Loucy (cell line): ENCODE results near the gene TMCO6.

Source experiments
- H2AFZ ChIP-seq: fragments of 200-600 bp; sonication (generic); 2 replicates; pipeline ENCODE4 v1.6.0; 2016; ENCODE audit warnings: antibody characterized with exemption, mild to moderate bottlenecking, low read length, moderate library complexity
- H3F3A ChIP-seq: fragments of 200-600 bp; 2 replicates; pipeline ENCODE4 v1.6.0; 2016; ENCODE audit warnings: antibody characterized with exemption, low read depth, mild to moderate bottlenecking
- H3K27me3 ChIP-seq: fragments of 200-600 bp; sonication (generic); 2 replicates; pipeline ENCODE4 v1.6.1; 2014; ENCODE audit warnings: low read length, mild to moderate bottlenecking; ENCODE audit not compliant: insufficient read depth, poor library complexity, severe bottlenecking
- H3K36me3 ChIP-seq: fragments of 200-600 bp; sonication (generic); 2 replicates; pipeline ENCODE4 v1.6.1; 2016; ENCODE audit warnings: low read length; ENCODE audit not compliant: insufficient read depth
- H3K4me1 ChIP-seq: fragments of 200-600 bp; sonication (generic); 2 replicates; pipeline ENCODE4 v1.5.1; 2014; ENCODE audit warnings: low read length, mild to moderate bottlenecking; ENCODE audit not compliant: insufficient read depth, poor library complexity, severe bottlenecking
- H3K4me2 ChIP-seq: fragments of 200-600 bp; sonication (generic); 2 replicates; pipeline ENCODE4 v1.6.0; 2014; ENCODE audit warnings: antibody characterized with exemption, low read length, low read depth, mild to moderate bottlenecking; ENCODE audit not compliant: poor library complexity, severe bottlenecking
- H3K4me3 ChIP-seq: fragments of 200-600 bp; sonication (generic); 2 replicates; pipeline ENCODE4 v1.5.1; 2014; ENCODE audit warnings: low read length, mild to moderate bottlenecking, mixed read lengths; ENCODE audit not compliant: poor library complexity, severe bottlenecking
- H3K79me2 ChIP-seq: fragments of 200-600 bp; sonication (generic); 2 replicates; pipeline ENCODE4 v1.6.1; 2014; ENCODE audit warnings: low read length; ENCODE audit not compliant: insufficient read depth
- H3K9ac ChIP-seq: fragments of 200-600 bp; sonication (generic); 2 replicates; pipeline ENCODE4 v1.6.0; 2014; ENCODE audit warnings: mild to moderate bottlenecking, low read depth, low read length, moderate library complexity; ENCODE audit not compliant: poor library complexity, severe bottlenecking
- H3K9me2 ChIP-seq: fragments of 200-600 bp; sonication (generic); replicated peaks from 2 replicates; pipeline ENCODE4 v1.6.1; 2016; ENCODE audit warnings: low read depth, low read length, mixed read lengths
- H3K9me3 ChIP-seq: fragments of 200-600 bp; sonication (generic); 2 replicates; pipeline ENCODE4 v1.6.1; 2014; ENCODE audit warnings: mild to moderate bottlenecking, antibody characterized with exemption, low read length, low read depth; ENCODE audit not compliant: insufficient read depth
- H4K20me1 ChIP-seq: fragments of 200-600 bp; sonication (generic); 2 replicates; pipeline ENCODE4 v1.6.0; 2014; ENCODE audit warnings: antibody characterized with exemption, low read length, mild to moderate bottlenecking; ENCODE audit not compliant: insufficient read depth, poor library complexity, severe bottlenecking
- CTCF ChIP-seq: fragments of 200-600 bp; sonication (generic); conservative IDR thresholded peaks from 2 replicates; pipeline ENCODE4 v1.5.1; 2014; ENCODE audit warnings: mild to moderate bottlenecking, antibody characterized with exemption, low read length
- EZH2phosphoT487 ChIP-seq: fragments of 200-600 bp; IDR thresholded peaks from 2 replicates; pipeline ENCODE4 v1.6.1; 2018; ENCODE audit warnings: antibody characterized with exemption, mild to moderate bottlenecking, moderate library complexity, borderline replicate concordance

The TMCO6 gene

GRCh38 chr5:140641716-140642115 lies 2.5 kb downstream of the TMCO6 start:
- H2AFZ ChIP-seq, result no peak overlapping the region
- no peaks in the 10 kb centered on the region for H3K36me3 ChIP-seq
- H4K20me1 ChIP-seq, result peaks cover 5% of the 10 kb centered on the region
- no peaks in the 10 kb centered on the region for H3K27me3 ChIP-seq
- no peak overlapping the region for H3K4me3 ChIP-seq
- no peaks in the 10 kb centered on the region for H3F3A ChIP-seq
- peaks cover 16% of the 10 kb centered on the region for H3K4me1 ChIP-seq
- H3K4me2 ChIP-seq, result peak overlapping the region; percentile 80
- TF ChIP-seq EZH2phosphoT487 (no peak), CTCF (no peak)
- H3K9me3 ChIP-seq, result no peaks in the 10 kb centered on the region
- no peak overlapping the region for H3K9ac ChIP-seq
- no peaks in the 10 kb centered on the region for H3K9me2 ChIP-seq
- peaks cover 31% of the 10 kb centered on the region for H3K79me2 ChIP-seq

GRCh38 chr5:140642718-140643117 lies 3.5 kb downstream of the TMCO6 start:
- Histone ChIP-seq H3K9me2 (no peaks in the 10 kb centered on the region), H3K4me2 (no peak overlapping the region), H2AFZ (no peak overlapping the region), H3K4me3 (no peak overlapping the region), H3F3A (no peaks in the 10 kb centered on the region), H3K27me3 (no peaks in the 10 kb centered on the region), H3K9ac (no peak overlapping the region), H3K4me1 (peaks cover 19% of the 10 kb centered on the region), H3K9me3 (no peaks in the 10 kb centered on the region), H4K20me1 (peaks cover 9% of the 10 kb centered on the region), H3K79me2 (peaks cover 38% of the 10 kb centered on the region), H3K36me3 (no peaks in the 10 kb centered on the region)
- TF ChIP-seq CTCF (no peak), EZH2phosphoT487 (no peak)

- Histone ChIP-seq H3K79me2 (peaks cover 48% of the 10 kb centered on the region), H4K20me1 (peaks cover 13% of the 10 kb centered on the region), H3K27me3 (no peaks in the 10 kb centered on the region), H3K4me1 (peaks cover 9% of the 10 kb centered on the region), H2AFZ (peak overlapping the region; percentile 82), H3K36me3 (peaks cover 11% of the 10 kb centered on the region; the same call in 1 of the 2 replicates), H3F3A (no peaks in the 10 kb centered on the region), H3K9ac (peak overlapping the region; percentile 81), H3K4me3 (peak overlapping the region; percentile 85), H3K4me2 (peak overlapping the region; percentile 88), H3K9me3 (no peaks in the 10 kb centered on the region), H3K9me2 (no peaks in the 10 kb centered on the region)
- TF ChIP-seq CTCF (no peak), EZH2phosphoT487 (no peak)
Observed at GRCh38 chr5:140647042-140647419, 7.8 kb downstream of the TMCO6 start.
